NCI-H1930 (cell line): ENCODE data around the gene MSGN1.
"Not testable (repeated sequence)": the region's sequence is repeated elsewhere in the genome, so short reads cannot be mapped to it uniquely, and the experiment has no call there.

ENCODE experiments used
- DNase-seq, 2 experiments: peaks; one replicate each; lab custom pipeline; 2025; lab: John Stamatoyannopoulos, UW

Gene MSGN1

GRCh38 chr2:17805717-17806363, 10.4 kb upstream of the MSGN1 start:
- DNase-seq: no peak

GRCh38 chr2:17813010-17813741, 3.1 kb upstream of the MSGN1 start:
- DNase-seq: no peak

- no peak for DNase-seq
Measured at GRCh38 chr2:17813742-17814473, 2.4 kb upstream of the MSGN1 start.

GRCh38 chr2:17814601-17815000, 1.7 kb upstream of the MSGN1 start:
- DNase-seq: no peak

GRCh38 chr2:17815468-17816184, 634 bp upstream of the MSGN1 start:
- no peak for DNase-seq

- no peak for DNase-seq
Measured at GRCh38 chr2:17818235-17818815, 2.1 kb downstream of the MSGN1 start.

- DNase-seq: no peak
Measured at GRCh38 chr2:17821080-17821479, 4.8 kb downstream of the MSGN1 start.

- no peak for DNase-seq
Measured at GRCh38 chr2:17821535-17822444, 5.5 kb downstream of the MSGN1 start.

GRCh38 chr2:17822445-17823117, 6.3 kb downstream of the MSGN1 start:
- no peak for DNase-seq

- DNase-seq: not testable (repeated sequence)
Measured at GRCh38 chr2:17823646-17824045, 7.4 kb downstream of the MSGN1 start.

GRCh38 chr2:17827316-17827715, 11.1 kb downstream of the MSGN1 start:
- DNase-seq: no peak

GRCh38 chr2:17827785-17828184, 11.5 kb downstream of the MSGN1 start:
- DNase-seq: no peak

- peak; percentile 56 to 57 for DNase-seq
Measured at GRCh38 chr2:17830053-17831034, 14.1 kb downstream of the MSGN1 start.

GRCh38 chr2:17835516-17835915, 19.3 kb downstream of the MSGN1 start:
- no peak for DNase-seq

- DNase-seq: no peak
Measured at GRCh38 chr2:17839959-17840358, 23.7 kb downstream of the MSGN1 start.

- DNase-seq: no peak
Measured at GRCh38 chr2:17843457-17843856, 27.2 kb downstream of the MSGN1 start.

- DNase-seq: no peak
Measured at GRCh38 chr2:17845806-17846205, 29.5 kb downstream of the MSGN1 start.

GRCh38 chr2:17846676-17847075, 30.4 kb downstream of the MSGN1 start:
- no peak for DNase-seq

GRCh38 chr2:17847236-17847635, 31.0 kb downstream of the MSGN1 start:
- no peak for DNase-seq
